Heart left ventricle (tissue), 16 donors: ENCODE results near the gene NUDCD3. TPM values are rescaled to one million over a fixed set of nuclear protein-coding genes. Genes with fewer than 3 reads are reported as not detected.
A peak's percentile ranks its signal among the peaks of the same experiment; 100 is the strongest.

Source experiments
- ATAC-seq, 4 donors: fragments of 200-7000 bp; cut with Tn5 transposase; one replicate each; pipeline ENCODE4 v1.9.1; 2020 to 2022; ENCODE audit warnings: moderate library complexity in 4 of 4, mild to moderate bottlenecking in 3 of 4, moderate number of reproducible peaks in 1 of 4
- DNase-seq, 5 donors: peaks; one replicate each; pipeline ENCODE4 v3.0.0-alpha.2; 2020
- H3K27ac ChIP-seq, 12 donors: fragments of 200-600 bp; sonication (generic) in 4 of 12; one replicate each; pipeline versions ENCODE4 v1.5.0 to v1.8.0; 2016 to 2022; ENCODE audit warnings: mild to moderate bottlenecking in 2 of 12
- H3K27me3 ChIP-seq, 9 donors: fragments of 200-600 bp; sonication (generic) in 2 of 9; one replicate each; pipeline versions ENCODE4 v1.5.1 to v1.8.0; 2016 to 2022; ENCODE audit warnings: mild to moderate bottlenecking in 3 of 9
- H3K36me3 ChIP-seq, 9 donors: fragments of 200-600 bp; sonication (generic) in 2 of 9; one replicate each; pipeline versions ENCODE4 v1.5.0 to v1.8.0; 2018 to 2022; ENCODE audit warnings: mild to moderate bottlenecking in 2 of 9
- H3K4me1 ChIP-seq, 12 donors: fragments of 200-600 bp; sonication (generic) in 4 of 12; one replicate each; pipeline versions ENCODE4 v1.5.0 to v1.8.0; 2016 to 2022; ENCODE audit warnings: mild to moderate bottlenecking in 3 of 12
- H3K4me3 ChIP-seq, 12 donors: fragments of 200-600 bp; sonication (generic) in 4 of 12; one replicate each; pipeline versions ENCODE4 v1.5.0 to v1.8.0; 2017 to 2022; ENCODE audit warnings: mild to moderate bottlenecking in 9 of 12, moderate library complexity in 4 of 12
- H3K9me3 ChIP-seq, 12 donors: fragments of 200-600 bp; sonication (generic) in 4 of 12; one replicate each; pipeline versions ENCODE4 v1.5.0 to v1.8.0; 2016 to 2022; ENCODE audit warnings: mild to moderate bottlenecking in 1 of 12
- CTCF ChIP-seq, 12 donors: fragments of 200-600 bp; sonication (generic) in 4 of 12; IDR thresholded peaks; one replicate each; pipeline versions ENCODE4 v1.5.0 to v1.8.0; 2018 to 2022; ENCODE audit warnings: antibody characterized with exemption in 12 of 12, mild to moderate bottlenecking in 5 of 12
- POLR2A ChIP-seq, 2 donors: fragments of 450-650 bp; IDR thresholded peaks; one replicate each; pipeline ENCODE4 v1.6.1; 2017; ENCODE audit warnings: antibody characterized with exemption in 2 of 2, mild to moderate bottlenecking in 2 of 2, moderate library complexity in 2 of 2
- WGBS, 4 donors: extraction: QIAGEN DNeasy Blood & Tissue Kit in 2 of 4; methylation state at CpG; one replicate each; pipeline versions ENCODE4 v1.1.5 to v1.1.7; 2013 to 2018; 5-methylcytosine and 5-hydroxymethylcytosine counted together
- intact Hi-C, 10 donors: fragments of 100-400 bp; cut with DNase I; formaldehyde crosslinking; loops; one replicate each; pipeline versions ENCODE4 v1.11.1 to v1.14.2; 2022
- polyA plus RNA-seq, 2 donors: library from polyadenylated mRNA; stranded (reverse); fragments of 200-250 nt; gene quantifications; one replicate each; pipeline ENCODE4 v1.2.3, GENCODE V29; 2013
- total RNA-seq, 9 donors: library from RNA; depleted of rRNA in 2 of 9; stranded (reverse); fragments of >200 nt in 2 of 9; fragmentation: NEBNext Ultra II Directional in 3 of 9; extraction: Animal tissue kit (Norgen Biotek cat#: 25700) in 3 of 9; gene quantifications; one replicate each; pipeline versions ENCODE4 v1.1.0 to v1.2.4, GENCODE V29; 2016 to 2023
- donor health status: ischemic (EF 13 %, LVEDD 7.1; RV severe dilation, severe dysfunction).
- donor health status: healthy with polysubstance abuse.
- donor health status: DM: no; HTN: yes; CAD: no.
- donor health status: DM: no; HTN: no; CAD: no.
- donor health status: ischemic (EF 25% LVEDD 6.9; RV normal size, moderate dysfunction).
- donor health status: ischemic (EF 25% LVEDD 5.7; RV mildly dilated, moderate dysfunction).
- donor health status: healthy.
- donor health status: DM: yes; HTN: yes; CAD: no.
- donor health status: ischemic (EF 35%, LVEDD 5.7; RV mildly dilated, moderate dysfunction).
- donor health status: nonischemic (EF 11% LVEDD 7.7; RV severe dilation, severe dysfunction).
- donor health status: DM: yes; HTN: yes; CAD: no.
- donor health status: PGD.
- donor health status: ischemic (EF 29% LVEDD 5.4; RV normal size, mild dysfunction).
- donor health status: nonischemic (EF 23%, LVEDD 6.1; RV moderate dilation, normal function).

Gene NUDCD3
- total and polyA plus RNA-seq, 11 donors, result 16.7 to 133 (median 91.5) TPM

- H3K9me3 ChIP-seq, result no peaks in the 10 kb centered on the region
- WGBS, 4 donors, result 92 to 98% (median 92%) methylated on average over 5 of the region's 5 CpGs
- ATAC-seq (peak in 2 of 4 donors; percentile 11 to 32), DNase-seq (no peak)
- peaks cover 0 to 4% (median 0%) of the 10 kb centered on the region in 9 donors for H3K27me3 ChIP-seq
- intact Hi-C loops, result loop anchor here in 1 of 10 donors (10.0 kb wide), 1 partner anchor 67 kb away; no protein-coding TSS in a partner anchor
- peak overlapping the region in 7 of 12 donors; percentile 22 to 75 (median 56) for H3K27ac ChIP-seq
- H3K4me3 ChIP-seq, result no peak overlapping the region
- peaks cover 0 to 10% (median 0%) of the 10 kb centered on the region in 12 donors for H3K4me1 ChIP-seq
- TF ChIP-seq CTCF (IDR thresholded peaks at IDR 0.05), result no peak
- no peak for TF ChIP-seq POLR2A (IDR thresholded peaks at IDR 0.05)
- no peaks in the 10 kb centered on the region for H3K36me3 ChIP-seq
These were observed 6.9 kb upstream of the NUDCD3 start for GRCh38 chr7:44497155-44498027.

- ATAC-seq (no peak), DNase-seq (no peak)
- TF ChIP-seq CTCF (IDR thresholded peaks at IDR 0.05) (no peak), POLR2A (IDR thresholded peaks at IDR 0.05) (no peak)
- peaks cover 0 to 4% (median 0%) of the 10 kb centered on the region in 9 donors for H3K27me3 ChIP-seq
- no peak overlapping the region for H3K4me3 ChIP-seq
- H3K4me1 ChIP-seq, result peaks cover 0 to 10% (median 0%) of the 10 kb centered on the region in 12 donors
- 74 to 94% (median 83%) methylated on average over 1 of the region's 1 CpG for WGBS, 4 donors
- intact Hi-C loops, result loop anchor here in 1 of 10 donors (10.0 kb wide), 1 partner anchor 68 kb away; no protein-coding TSS in a partner anchor
- no peaks in the 10 kb centered on the region for H3K36me3 ChIP-seq
- H3K9me3 ChIP-seq, result no peaks in the 10 kb centered on the region
- H3K27ac ChIP-seq, result no peak overlapping the region
These were observed 5.9 kb upstream of the NUDCD3 start for GRCh38 chr7:44496385-44496784.

GRCh38 chr7:44494960-44495359 lies 4.5 kb upstream of the NUDCD3 start:
- Histone ChIP-seq H3K4me3 (no peak overlapping the region), H3K27ac (no peak overlapping the region), H3K4me1 (peaks cover 0 to 10% (median 0%) of the 10 kb centered on the region in 12 donors), H3K27me3 (peaks cover 0 to 4% (median 0%) of the 10 kb centered on the region in 9 donors), H3K36me3 (no peaks in the 10 kb centered on the region), H3K9me3 (no peaks in the 10 kb centered on the region)
- TF ChIP-seq POLR2A (IDR thresholded peaks at IDR 0.05) (no peak), CTCF (IDR thresholded peaks at IDR 0.05) (no peak)
- DNase-seq (no peak), ATAC-seq (no peak)
- intact Hi-C loops, result loop anchor here in 3 of 10 donors (5.0 to 10.0 kb wide), 3 partner anchors 70 to 77 kb away; partner anchors contain the start of gene DDX56 (in 1 of the 3)
- 77 to 84% (median 81%) methylated on average over 2 of the region's 2 CpGs for WGBS, 4 donors

GRCh38 chr7:44491229-44491628 lies 771 bp upstream of the NUDCD3 start:
- intact Hi-C loops, result loop anchor here in 3 of 10 donors (2.0 to 10.0 kb wide), 4 partner anchors 74 to 358 kb away; partner anchors contain the start of genes DDX56 (in 1 of the 3) and H2AZ2 (in 1 of the 3)
- Histone ChIP-seq H3K27ac (peak overlapping the region in 10 of 12 donors; percentile 84 to 100 (median 96)), H3K36me3 (no peaks in the 10 kb centered on the region), H3K4me1 (peaks cover 8 to 39% (median 26%) of the 10 kb centered on the region in 12 donors), H3K4me3 (peak overlapping the region in 11 of 12 donors; percentile 60 to 96 (median 91)), H3K9me3 (no peaks in the 10 kb centered on the region), H3K27me3 (peaks cover 0 to 4% (median 0%) of the 10 kb centered on the region in 9 donors)
- no peak for TF ChIP-seq CTCF (IDR thresholded peaks at IDR 0.05)
- ATAC-seq, result no peak
- DNase-seq, result no peak
- 8 to 16% (median 9%) methylated on average over 3 of the region's 3 CpGs for WGBS, 4 donors
